H9 (cell line): Measurements from ENCODE around the gene CCDC78. TPM values are rescaled to one million over a fixed set of nuclear protein-coding genes. Genes with fewer than 3 reads are reported as not detected.

Source experiments
- DNase-seq: peaks from one replicate; pipeline ENCODE4 v3.0.0-alpha.2; 2017
- H2AFZ ChIP-seq: one replicate; pipeline ENCODE4 v1.6.1; 2013; ENCODE audit warnings: mild to moderate bottlenecking, low read length, control low read depth, moderate library complexity
- H2AK5ac ChIP-seq: 2 replicates; pipeline ENCODE4 v1.6.1; 2013; ENCODE audit warnings: low read length, control low read depth, mixed read lengths; ENCODE audit not compliant: insufficient read length
- H2BK120ac ChIP-seq: one replicate; pipeline ENCODE4 v1.6.1; 2013; ENCODE audit warnings: low read depth, mild to moderate bottlenecking, low read length, control low read depth, inconsistent platforms; ENCODE audit not compliant: poor library complexity, severe bottlenecking
- H2BK12ac ChIP-seq: 2 replicates; pipeline ENCODE4 v1.6.1; 2013; ENCODE audit warnings: low read length, control low read depth, mixed read lengths, low read depth; ENCODE audit not compliant: insufficient read length
- H2BK15ac ChIP-seq: 2 replicates; pipeline ENCODE4 v1.6.1; 2013; ENCODE audit warnings: low read depth, low read length, control low read depth
- H2BK20ac ChIP-seq: one replicate; pipeline ENCODE4 v1.6.1; 2013; ENCODE audit warnings: low read depth, mild to moderate bottlenecking, low read length, control low read depth, inconsistent platforms; ENCODE audit not compliant: poor library complexity, severe bottlenecking
- H2BK5ac ChIP-seq: 2 replicates; pipeline ENCODE4 v1.6.1; 2013; ENCODE audit warnings: low read length, control low read depth, mixed read lengths; ENCODE audit not compliant: insufficient read length
- H3K14ac ChIP-seq: 2 replicates; pipeline ENCODE4 v1.6.1; 2013; ENCODE audit warnings: low read length, control low read depth; ENCODE audit not compliant: insufficient read depth
- H3K18ac ChIP-seq: 2 replicates; pipeline ENCODE4 v1.6.1; 2013; ENCODE audit warnings: low read depth, mild to moderate bottlenecking, mixed read lengths, low read length, control low read depth; ENCODE audit not compliant: insufficient read length
- H3K23ac ChIP-seq: 2 replicates; pipeline ENCODE4 v1.6.1; 2013; ENCODE audit warnings: low read length, control low read depth, mixed read lengths, low read depth; ENCODE audit not compliant: insufficient read length
- H3K23me2 ChIP-seq: 2 replicates; pipeline ENCODE4 v1.6.1; 2013; ENCODE audit warnings: low read depth, mild to moderate bottlenecking, mixed read lengths, low read length, control low read depth; ENCODE audit not compliant: insufficient read length, poor library complexity, severe bottlenecking
- H3K27ac ChIP-seq: 2 replicates; pipeline ENCODE4 v1.5.1; 2013; ENCODE audit warnings: low read length, control low read depth, mixed read lengths, low read depth; ENCODE audit not compliant: insufficient read length
- H3K27me3 ChIP-seq: 2 replicates; pipeline ENCODE4 v1.6.1; 2013; ENCODE audit warnings: low read length, control low read depth, inconsistent platforms; ENCODE audit not compliant: insufficient read depth
- H3K4ac ChIP-seq: 2 replicates; pipeline ENCODE4 v1.6.1; 2013; ENCODE audit warnings: low read depth, mild to moderate bottlenecking, control low read depth, inconsistent platforms, low read length, moderate library complexity
- H3K4me1 ChIP-seq: 2 replicates; pipeline ENCODE4 v1.6.1; 2013; ENCODE audit warnings: low read length, control low read depth, inconsistent platforms; ENCODE audit not compliant: insufficient read depth
- H3K4me2 ChIP-seq: 2 replicates; pipeline ENCODE4 v1.6.1; 2013; ENCODE audit warnings: low read length, control low read depth, mixed read lengths; ENCODE audit not compliant: insufficient read length, insufficient read depth
- H3K56ac ChIP-seq: 2 replicates; pipeline ENCODE4 v1.6.1; 2013; ENCODE audit warnings: low read depth, mild to moderate bottlenecking, mixed read lengths, low read length, control low read depth; ENCODE audit not compliant: insufficient read length
- H3K79me1 ChIP-seq: 2 replicates; pipeline ENCODE4 v1.6.1; 2013; ENCODE audit warnings: low read depth, mild to moderate bottlenecking, moderate library complexity, low read length, control low read depth, inconsistent platforms; ENCODE audit not compliant: insufficient read depth, poor library complexity, severe bottlenecking
- H3K79me2 ChIP-seq: 2 replicates; pipeline ENCODE4 v1.6.1; 2013; ENCODE audit warnings: low read length, control low read depth, inconsistent platforms; ENCODE audit not compliant: insufficient read depth
- H3K9ac ChIP-seq: 2 replicates; pipeline ENCODE4 v1.6.1; 2013; ENCODE audit warnings: low read length, control low read depth, mixed read lengths; ENCODE audit not compliant: insufficient read length; ENCODE audit errors: extremely low read depth
- H3K9me3 ChIP-seq: one replicate; pipeline ENCODE4 v1.6.1; 2013; ENCODE audit warnings: low read depth, low read length, inconsistent platforms; ENCODE audit not compliant: control insufficient read depth
- H3T11ph ChIP-seq: one replicate; pipeline ENCODE4 v1.6.1; 2013; ENCODE audit warnings: mild to moderate bottlenecking, low read length, control low read depth, inconsistent platforms
- H4K20me1 ChIP-seq: one replicate; pipeline ENCODE4 v1.6.1; 2013; ENCODE audit not compliant: control insufficient read depth, insufficient read length, insufficient read depth
- H4K5ac ChIP-seq: 2 replicates; pipeline ENCODE4 v1.6.1; 2013; ENCODE audit warnings: low read depth, mild to moderate bottlenecking, mixed read lengths, low read length, control low read depth; ENCODE audit not compliant: insufficient read length
- H4K8ac ChIP-seq: replicated peaks from 2 replicates; pipeline ENCODE4 v1.6.1; 2013; ENCODE audit warnings: low read length, control low read depth, mixed read lengths, low read depth; ENCODE audit not compliant: insufficient read length
- H4K91ac ChIP-seq: 2 replicates; pipeline ENCODE4 v1.6.1; 2013; ENCODE audit warnings: low read depth, mild to moderate bottlenecking, moderate library complexity, mixed read lengths, low read length, control low read depth; ENCODE audit not compliant: insufficient read length
- H3K27ac Mint-ChIP-seq, 3 experiments: 2 replicates in 2 of 3; 3 replicates in 1 of 3; pipeline ENCODE4 v1.8.0; 2020 to 2021; ENCODE audit warnings: mixed read lengths in 3 of 3, mild to moderate bottlenecking in 1 of 3, moderate library complexity in 1 of 3
- H3K27me3 Mint-ChIP-seq: 2 replicates; pipeline ENCODE4 v1.8.0; 2021; ENCODE audit warnings: low read depth, mild to moderate bottlenecking, moderate library complexity, mixed read lengths
- H3K36me3 Mint-ChIP-seq, 3 experiments: 2 replicates in 2 of 3; 3 replicates in 1 of 3; pipeline ENCODE4 v1.8.0; 2020 to 2021; ENCODE audit warnings: low read depth in 3 of 3, mixed read lengths in 3 of 3; ENCODE audit not compliant: insufficient read depth in 1 of 3
- H3K4me1 Mint-ChIP-seq, 2 experiments: 2 replicates each; pipeline ENCODE4 v1.8.0; 2020; ENCODE audit warnings: mixed read lengths in 2 of 2
- H3K4me3 Mint-ChIP-seq, 2 experiments: 2 replicates in 1 of 2; 3 replicates in 1 of 2; pipeline ENCODE4 v1.8.0; 2020 to 2021; ENCODE audit warnings: mild to moderate bottlenecking in 2 of 2, mixed read lengths in 2 of 2, moderate library complexity in 1 of 2
- H3K9me3 Mint-ChIP-seq, 2 experiments: 2 replicates in 1 of 2; 3 replicates in 1 of 2; pipeline ENCODE4 v1.8.0; 2020; ENCODE audit warnings: mild to moderate bottlenecking in 2 of 2, mixed read lengths in 2 of 2, moderate library complexity in 1 of 2
- WGBS: extraction: QIAGEN DNeasy Blood & Tissue Kit; methylation state at CpG from one replicate; pipeline ENCODE4 v1.1.7; 2013; ENCODE audit warnings: missing lambda C conversion rate, low lambda C conversion rate, mixed read lengths; ENCODE audit not compliant: insufficient read length; ENCODE audit errors: extremely low coverage; 5-methylcytosine and 5-hydroxymethylcytosine counted together
- total RNA-seq: library from RNA; stranded (reverse); gene quantifications from 2 replicates; pipeline ENCODE4 v1.2.1, GENCODE V29; 2021
- TF ChIP-seq, protein P1 (sequence below): fragments of 200-600 bp; sonication (generic); conservative IDR thresholded peaks from 3 replicates; pipeline ENCODE4 v1.8.0; 2021; ENCODE audit warnings: antibody characterized with exemption, mild to moderate bottlenecking

The CCDC78 gene
- total RNA-seq, 1 experiment from 2014 or later = 12.1 TPM

GRCh38 chr16:766008-766819, 40.0 kb upstream of the CCDC78 start:
- no peaks in the 10 kb centered on the region; a peak in 1 of 5 replicates for H3K9me3 Mint-ChIP-seq
- no peak overlapping the region for H3K56ac ChIP-seq
- H3K9me3 ChIP-seq = no peaks in the 10 kb centered on the region
- H3K9ac ChIP-seq = no peak overlapping the region
- no peak for DNase-seq
- peaks cover 3% of the 10 kb centered on the region for H3K27me3 Mint-ChIP-seq
- H4K20me1 ChIP-seq = no peaks in the 10 kb centered on the region
- H3K27me3 ChIP-seq = no peaks in the 10 kb centered on the region
- no peak overlapping the region for H2BK120ac ChIP-seq
- no peak overlapping the region for H2BK12ac ChIP-seq
- H3K79me2 ChIP-seq = no peaks in the 10 kb centered on the region
- no peak overlapping the region for H2BK5ac ChIP-seq
- no peak overlapping the region for H4K91ac ChIP-seq
- H2AFZ ChIP-seq = no peak overlapping the region
- H3K14ac ChIP-seq = no peak overlapping the region
- no peak overlapping the region for H4K5ac ChIP-seq
- no CpG with 5 or more reads among the region's 29 CpGs for WGBS
- no peak overlapping the region for H3K23ac ChIP-seq
- H2AK5ac ChIP-seq = no peak overlapping the region
- H3K27ac ChIP-seq = no peak overlapping the region
- H3K4me1 Mint-ChIP-seq = peaks cover 0 to 3% of the 10 kb centered on the region in 2 experiments; a peak in 1 of 4 replicates
- TF ChIP-seq, protein P1, sequence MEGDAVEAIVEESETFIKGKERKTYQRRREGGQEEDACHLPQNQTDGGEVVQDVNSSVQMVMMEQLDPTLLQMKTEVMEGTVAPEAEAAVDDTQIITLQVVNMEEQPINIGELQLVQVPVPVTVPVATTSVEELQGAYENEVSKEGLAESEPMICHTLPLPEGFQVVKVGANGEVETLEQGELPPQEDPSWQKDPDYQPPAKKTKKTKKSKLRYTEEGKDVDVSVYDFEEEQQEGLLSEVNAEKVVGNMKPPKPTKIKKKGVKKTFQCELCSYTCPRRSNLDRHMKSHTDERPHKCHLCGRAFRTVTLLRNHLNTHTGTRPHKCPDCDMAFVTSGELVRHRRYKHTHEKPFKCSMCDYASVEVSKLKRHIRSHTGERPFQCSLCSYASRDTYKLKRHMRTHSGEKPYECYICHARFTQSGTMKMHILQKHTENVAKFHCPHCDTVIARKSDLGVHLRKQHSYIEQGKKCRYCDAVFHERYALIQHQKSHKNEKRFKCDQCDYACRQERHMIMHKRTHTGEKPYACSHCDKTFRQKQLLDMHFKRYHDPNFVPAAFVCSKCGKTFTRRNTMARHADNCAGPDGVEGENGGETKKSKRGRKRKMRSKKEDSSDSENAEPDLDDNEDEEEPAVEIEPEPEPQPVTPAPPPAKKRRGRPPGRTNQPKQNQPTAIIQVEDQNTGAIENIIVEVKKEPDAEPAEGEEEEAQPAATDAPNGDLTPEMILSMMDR = no peak
- H3T11ph ChIP-seq = no peak overlapping the region
- no peak overlapping the region for H3K4me2 ChIP-seq
- no peaks in the 10 kb centered on the region for H3K23me2 ChIP-seq
- no peak overlapping the region for H2BK15ac ChIP-seq
- H2BK20ac ChIP-seq = no peak overlapping the region
- H3K4me1 ChIP-seq = no peaks in the 10 kb centered on the region
- H4K8ac ChIP-seq = no peak overlapping the region
- no peak overlapping the region for H3K4ac ChIP-seq
- H3K27ac Mint-ChIP-seq = no peak overlapping the region
- H3K18ac ChIP-seq = no peak overlapping the region
- no peak overlapping the region for H3K4me3 Mint-ChIP-seq
- no peaks in the 10 kb centered on the region for H3K79me1 ChIP-seq
- H3K36me3 Mint-ChIP-seq = no peaks in the 10 kb centered on the region
